ENCODE measurements around the gene CYS1. TPM values are rescaled to one million over a fixed set of nuclear protein-coding genes. Genes with fewer than 3 reads are reported as not detected.

CYS1 gene
- total RNA-seq, 1 donor from 2014 or later: 0.63 TPM

DNA sequence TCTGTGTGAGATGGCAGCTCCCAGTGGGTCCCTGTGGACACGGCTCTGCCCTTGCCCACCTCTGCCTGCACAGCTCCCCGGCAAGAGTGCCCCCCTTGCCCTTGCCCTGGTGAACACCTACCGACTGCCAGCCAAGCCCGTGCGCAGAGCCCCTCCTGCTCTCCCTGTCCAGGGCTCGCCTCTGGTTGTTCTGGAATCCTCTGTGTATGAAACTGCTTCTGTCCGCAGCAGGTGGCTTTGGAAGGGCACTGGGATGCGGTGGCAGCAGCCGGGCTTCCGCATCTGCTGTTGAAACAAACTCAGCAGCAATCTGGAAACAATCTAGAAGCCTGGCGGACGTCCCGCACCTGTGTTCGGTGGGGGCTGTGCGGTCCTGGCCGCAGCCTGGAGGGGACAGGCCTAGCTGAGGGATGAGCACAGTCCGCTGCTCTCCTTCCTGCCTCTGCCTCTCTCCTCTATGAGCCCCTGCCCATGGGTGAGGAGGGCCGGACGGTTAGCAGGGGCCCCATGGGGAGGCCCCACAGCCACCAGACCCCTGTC is 70.9 kb downstream of the CYS1 start:
- H3K27me3 Mint-ChIP-seq: no peaks in the 10 kb centered on the region
- no peak overlapping the region for H3K4me3 Mint-ChIP-seq
- no peaks in the 10 kb centered on the region for H3K4me1 Mint-ChIP-seq
- no peak for DNase-seq
- intact Hi-C loops (cut with micrococcal nuclease): no loop called here
- H3K9me3 Mint-ChIP-seq: no peaks in the 10 kb centered on the region
- no peaks in the 10 kb centered on the region for H3K36me3 Mint-ChIP-seq (ENCODE audit: low read depth)
- H3K27ac Mint-ChIP-seq: no peak overlapping the region

DNA sequence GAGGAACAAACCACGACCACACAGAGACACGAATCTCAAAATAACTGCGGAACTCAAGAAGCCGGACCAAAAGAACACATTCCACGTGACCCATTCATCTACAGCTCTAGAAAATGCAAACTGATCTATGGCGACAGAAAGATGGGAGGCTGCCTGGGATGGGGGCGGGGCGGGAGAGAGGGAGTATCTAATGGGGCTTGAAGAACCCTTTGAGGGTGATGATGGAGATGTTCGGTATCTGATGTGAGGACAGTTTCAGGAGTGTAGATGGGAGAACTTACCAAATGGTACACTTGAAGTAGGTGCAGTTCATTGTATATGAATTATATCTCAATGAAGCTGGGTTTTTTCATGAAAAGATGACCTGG is 71.4 kb downstream of the CYS1 start:
- H3K27me3 Mint-ChIP-seq: no peaks in the 10 kb centered on the region
- no peak overlapping the region for H3K27ac Mint-ChIP-seq
- no peaks in the 10 kb centered on the region for H3K36me3 Mint-ChIP-seq (ENCODE audit: low read depth)
- no peaks in the 10 kb centered on the region for H3K4me1 Mint-ChIP-seq
- H3K9me3 Mint-ChIP-seq: no peaks in the 10 kb centered on the region
- intact Hi-C loops (cut with micrococcal nuclease): no loop called here
- DNase-seq: no peak
- H3K4me3 Mint-ChIP-seq: no peak overlapping the region

GRCh38 chr2:10007921-10008808 is 72.0 kb downstream of the CYS1 start:
- Mint-ChIP-seq H3K27me3 (no peaks in the 10 kb centered on the region), H3K4me3 (no peak overlapping the region), H3K36me3 (ENCODE audit: low read depth) (no peaks in the 10 kb centered on the region), H3K4me1 (no peaks in the 10 kb centered on the region), H3K27ac (no peak overlapping the region), H3K9me3 (no peaks in the 10 kb centered on the region)
- intact Hi-C loops (cut with micrococcal nuclease): no loop called here
- no peak for DNase-seq

DNA sequence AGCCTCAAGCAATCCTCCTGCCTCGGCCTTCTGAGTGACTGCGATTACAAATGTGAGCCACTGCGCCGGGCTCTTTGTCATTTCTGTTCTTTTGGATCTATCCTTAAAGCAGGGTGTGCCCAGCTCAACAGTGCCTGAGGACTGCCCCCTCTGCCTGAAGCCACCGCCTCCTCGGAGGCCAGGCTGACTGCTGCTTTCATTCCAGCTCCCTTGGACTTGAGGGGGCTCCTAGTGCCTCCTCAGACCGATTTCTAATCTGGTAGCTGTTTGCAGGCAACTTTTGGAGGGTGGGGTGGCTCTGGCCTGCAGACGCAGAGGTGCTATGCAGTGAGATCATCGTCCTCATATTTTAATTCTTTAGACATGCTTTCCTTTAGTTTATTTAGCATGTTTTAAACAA is 72.8 kb downstream of the CYS1 start:
- no peaks in the 10 kb centered on the region for H3K36me3 Mint-ChIP-seq (ENCODE audit: low read depth)
- no peaks in the 10 kb centered on the region for H3K27me3 Mint-ChIP-seq
- no peak overlapping the region for H3K27ac Mint-ChIP-seq
- no peaks in the 10 kb centered on the region for H3K9me3 Mint-ChIP-seq
- no peaks in the 10 kb centered on the region for H3K4me1 Mint-ChIP-seq
- H3K4me3 Mint-ChIP-seq: no peak overlapping the region
- intact Hi-C loops (cut with micrococcal nuclease): no loop called here
- DNase-seq: no peak

Other genes with a start within 250 kb of the CYS1 start
- gene TAF1B, start 236.9 kb downstream of the CYS1 start, total RNA-seq: 21.9 and 22.7 TPM in 2 replicates
- 1.2 and 2.1 TPM in 2 replicates for gene GRHL1, start 128.7 kb downstream of the CYS1 start, total RNA-seq
- gene KLF11, start 36.9 kb downstream of the CYS1 start, total RNA-seq: 7.2 and 8.4 TPM in 2 replicates
- 378 and 383 TPM in 2 replicates for gene RRM2, start 42.3 kb upstream of the CYS1 start, total RNA-seq
- 77.1 and 82.8 TPM in 2 replicates for gene HPCAL1, start 222.5 kb upstream of the CYS1 start, total RNA-seq

Data from activated CD4-positive, alpha-beta T cell treated with anti-CD3 and anti-CD28 coated beads, Interleukin-2, amount 10 ng/mL, durations not matched to agents 24 days and 14 days (primary cell).